Lower leg skin (tissue), 3 donors: Measurements from ENCODE around the gene COQ2.

Source experiments
- POLR2A ChIP-seq, 2 donors: fragments of 450-650 bp; IDR thresholded peaks; one replicate each; pipeline ENCODE4 v1.6.1; 2016 to 2017; ENCODE audit warnings: antibody characterized with exemption in 2 of 2, mild to moderate bottlenecking in 1 of 2, moderate library complexity in 1 of 2
- TF ChIP-seq, protein P1 (sequence below), 3 donors: fragments of 450-650 bp; IDR thresholded peaks; one replicate each; pipeline ENCODE4 v1.5.1; 2016; ENCODE audit warnings: antibody characterized with exemption in 3 of 3, mild to moderate bottlenecking in 3 of 3, moderate library complexity in 2 of 3

DNA sequence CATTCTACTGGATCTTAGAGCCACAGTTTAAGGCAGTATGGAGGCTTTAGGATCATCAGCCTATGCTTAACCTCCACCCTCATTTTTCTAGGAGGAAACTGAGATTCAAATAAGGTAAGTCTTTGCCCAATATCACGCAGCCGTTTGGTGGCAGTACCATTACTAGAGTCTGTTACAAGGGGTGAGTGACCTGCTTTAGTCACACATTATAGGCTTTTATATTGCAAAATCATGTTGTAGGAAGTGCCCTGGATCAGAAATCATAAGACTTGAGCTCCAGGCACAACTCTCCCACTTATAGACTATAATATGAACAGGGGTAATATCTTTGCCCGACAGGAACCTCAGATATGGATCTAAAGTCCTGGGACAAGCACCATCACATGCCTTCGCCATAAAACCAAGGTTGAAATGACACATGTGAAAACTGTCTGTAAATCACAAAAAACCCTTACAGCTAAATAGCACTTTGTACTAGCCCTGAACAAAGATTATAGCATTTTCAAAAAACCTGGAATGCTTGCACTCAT is 30.8 kb upstream of the COQ2 start:
- TF ChIP-seq, protein P1, sequence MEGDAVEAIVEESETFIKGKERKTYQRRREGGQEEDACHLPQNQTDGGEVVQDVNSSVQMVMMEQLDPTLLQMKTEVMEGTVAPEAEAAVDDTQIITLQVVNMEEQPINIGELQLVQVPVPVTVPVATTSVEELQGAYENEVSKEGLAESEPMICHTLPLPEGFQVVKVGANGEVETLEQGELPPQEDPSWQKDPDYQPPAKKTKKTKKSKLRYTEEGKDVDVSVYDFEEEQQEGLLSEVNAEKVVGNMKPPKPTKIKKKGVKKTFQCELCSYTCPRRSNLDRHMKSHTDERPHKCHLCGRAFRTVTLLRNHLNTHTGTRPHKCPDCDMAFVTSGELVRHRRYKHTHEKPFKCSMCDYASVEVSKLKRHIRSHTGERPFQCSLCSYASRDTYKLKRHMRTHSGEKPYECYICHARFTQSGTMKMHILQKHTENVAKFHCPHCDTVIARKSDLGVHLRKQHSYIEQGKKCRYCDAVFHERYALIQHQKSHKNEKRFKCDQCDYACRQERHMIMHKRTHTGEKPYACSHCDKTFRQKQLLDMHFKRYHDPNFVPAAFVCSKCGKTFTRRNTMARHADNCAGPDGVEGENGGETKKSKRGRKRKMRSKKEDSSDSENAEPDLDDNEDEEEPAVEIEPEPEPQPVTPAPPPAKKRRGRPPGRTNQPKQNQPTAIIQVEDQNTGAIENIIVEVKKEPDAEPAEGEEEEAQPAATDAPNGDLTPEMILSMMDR (IDR thresholded peaks at IDR 0.05), result no peak
- TF ChIP-seq POLR2A (IDR thresholded peaks at IDR 0.05), result no peak
